HG03103 (cell line): ENCODE results near the gene MAP3K5.
"Not testable (repeated sequence)": the region's sequence is repeated elsewhere in the genome, so short reads cannot be mapped to it uniquely, and the experiment has no call there.

Experiments used
- ATAC-seq: cut with Tn5 transposase; IDR thresholded peaks from one replicate; pipeline ENCODE4 v1.9.1; 2021; ENCODE audit warnings: low read depth; ENCODE audit not compliant: unreplicated experiment

MAP3K5 gene

GRCh38 chr6:136728033-136728939 is 64.0 kb downstream of the MAP3K5 start:
- no peak for ATAC-seq

GRCh38 chr6:136726837-136727557 is 65.3 kb downstream of the MAP3K5 start:
- ATAC-seq: no peak

- ATAC-seq: no peak
Observed at GRCh38 chr6:136725124-136725523, 67.2 kb downstream of the MAP3K5 start.

DNA sequence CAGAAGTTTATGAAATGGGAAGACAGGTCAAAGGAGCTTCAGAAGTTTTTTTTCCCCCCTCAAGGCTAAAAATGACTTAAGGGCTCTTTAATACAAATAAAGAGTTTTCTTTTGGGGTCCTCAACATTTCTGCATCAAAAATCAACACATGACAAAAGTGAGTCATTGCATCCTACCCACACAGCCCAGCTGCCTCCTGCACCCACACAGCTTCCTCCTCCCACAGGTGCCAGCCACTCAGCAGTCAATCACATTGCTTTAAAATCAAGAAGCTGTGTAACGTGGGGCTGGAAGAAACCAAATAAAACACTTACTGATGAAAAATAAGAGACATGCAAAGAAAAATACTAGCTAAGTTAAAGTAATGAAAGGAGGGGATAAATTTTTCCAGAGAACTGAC is 68.5 kb downstream of the MAP3K5 start:
- ATAC-seq: no peak

GRCh38 chr6:136721467-136721866 is 70.8 kb downstream of the MAP3K5 start:
- ATAC-seq: no peak

- ATAC-seq: peak; percentile 30
Observed at GRCh38 chr6:136720045-136720770, 72.1 kb downstream of the MAP3K5 start.

DNA sequence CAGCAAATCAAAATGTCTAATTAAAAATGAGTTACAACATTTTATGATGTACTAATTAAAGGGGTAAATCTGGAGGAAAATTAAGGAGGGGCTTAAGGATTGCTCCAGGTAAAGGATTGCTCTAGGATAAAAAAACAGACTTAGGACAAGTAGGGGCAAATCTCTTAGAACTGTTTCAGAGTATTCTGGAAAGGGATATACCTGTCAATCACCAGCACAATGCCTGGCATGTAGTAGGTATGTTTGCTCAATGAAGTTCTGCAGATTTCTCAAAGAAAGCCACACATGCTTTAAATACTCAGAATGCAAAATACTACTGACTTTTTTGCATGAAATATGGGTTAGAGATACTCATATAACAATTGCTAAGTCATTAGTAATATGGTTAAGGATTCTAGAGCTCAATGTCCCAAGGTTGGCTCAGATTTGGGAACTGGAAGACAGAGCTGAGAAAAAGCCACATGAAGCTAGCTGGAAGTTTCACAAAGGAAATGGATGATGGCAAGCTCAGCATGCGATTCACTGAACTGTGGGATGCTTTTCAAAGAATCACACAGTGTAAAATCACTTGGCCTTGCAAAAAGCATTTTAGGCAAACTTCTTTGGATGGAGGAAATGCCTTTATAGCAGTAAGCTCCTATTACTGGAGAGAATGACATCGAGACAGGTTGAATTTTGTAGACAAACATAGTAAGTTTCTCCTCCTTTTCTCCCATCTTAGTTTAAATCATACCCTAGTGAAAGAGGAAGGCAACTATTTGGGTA is 72.8 kb downstream of the MAP3K5 start:
- peak; percentile 42 for ATAC-seq

- no peak for ATAC-seq
Observed at GRCh38 chr6:136718476-136718875, 73.8 kb downstream of the MAP3K5 start.

GRCh38 chr6:136717716-136717990 is 74.6 kb downstream of the MAP3K5 start:
- ATAC-seq: no peak

DNA sequence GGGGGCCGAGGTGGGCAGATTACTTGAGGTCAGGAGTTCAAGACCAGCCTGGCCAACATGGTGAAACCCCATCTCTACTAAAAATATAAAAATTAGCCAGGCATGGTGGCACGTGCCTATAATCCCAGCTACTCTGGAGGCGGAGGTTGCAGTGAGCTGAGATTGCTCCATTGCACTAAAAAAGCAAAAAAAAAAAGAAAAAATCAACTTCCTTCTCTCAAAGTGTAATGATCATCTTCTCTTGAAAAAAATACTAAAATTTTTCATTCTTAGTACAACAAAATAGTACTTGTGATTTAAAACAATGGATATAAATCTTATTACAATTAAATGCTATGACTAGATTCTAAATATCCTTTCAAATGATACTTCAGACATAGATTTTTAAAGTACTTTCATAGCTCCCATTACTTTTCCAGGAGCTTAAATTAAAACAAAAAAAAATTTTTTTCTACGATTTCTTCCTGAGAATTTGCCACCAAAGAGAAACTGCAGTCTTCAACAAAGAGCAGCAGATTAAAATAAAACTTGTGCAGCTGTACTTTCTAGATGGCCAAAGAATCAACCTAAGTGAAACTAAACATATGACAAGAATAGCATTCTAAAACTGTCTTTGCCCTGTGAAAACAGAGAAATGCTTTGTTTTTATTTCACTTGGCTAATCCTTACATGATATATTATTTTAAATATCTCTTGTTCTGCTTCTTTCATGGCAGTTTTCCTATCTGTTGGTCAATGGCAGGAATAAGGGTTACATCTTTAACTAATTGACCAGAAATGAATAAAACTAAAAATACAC is 75.2 kb downstream of the MAP3K5 start:
- ATAC-seq: no peak

- ATAC-seq: not testable (repeated sequence)
Observed at GRCh38 chr6:136712642-136713041, 79.6 kb downstream of the MAP3K5 start.

GRCh38 chr6:136711644-136712043 is 80.6 kb downstream of the MAP3K5 start:
- ATAC-seq: no peak

DNA sequence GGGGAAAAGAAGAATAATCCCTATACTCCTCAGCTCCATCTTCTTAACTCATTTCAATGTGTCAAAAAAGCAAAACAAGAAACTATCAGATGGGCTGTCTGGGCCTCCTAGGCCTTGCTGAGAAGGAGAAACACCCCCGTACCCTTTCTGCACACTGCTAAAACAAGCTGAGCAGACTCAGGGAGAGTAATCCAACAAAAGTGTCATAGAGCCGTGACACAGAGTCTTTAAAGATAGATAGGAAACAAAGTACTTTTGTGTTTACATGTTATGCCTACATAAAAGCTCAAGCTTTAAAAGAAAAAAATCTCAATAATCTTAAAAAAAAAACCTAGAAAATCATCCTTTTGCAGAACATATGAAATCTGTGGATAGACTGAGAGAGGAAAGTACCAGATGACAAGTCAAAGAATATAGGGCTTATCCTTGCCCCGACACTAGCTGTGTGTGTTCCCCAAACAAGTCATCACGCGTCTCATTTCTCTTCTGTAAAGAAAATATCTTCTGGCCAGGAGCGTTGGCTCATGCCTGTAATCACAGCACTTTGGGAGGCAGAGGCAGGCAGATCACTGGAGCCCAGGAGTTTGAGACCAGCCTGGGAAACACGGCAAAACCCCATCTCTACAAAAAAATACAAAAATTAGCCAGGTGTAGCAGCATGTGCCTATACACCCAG is 81.3 kb downstream of the MAP3K5 start:
- no peak for ATAC-seq

- no peak for ATAC-seq
Observed at GRCh38 chr6:136709429-136709828, 82.8 kb downstream of the MAP3K5 start.

DNA sequence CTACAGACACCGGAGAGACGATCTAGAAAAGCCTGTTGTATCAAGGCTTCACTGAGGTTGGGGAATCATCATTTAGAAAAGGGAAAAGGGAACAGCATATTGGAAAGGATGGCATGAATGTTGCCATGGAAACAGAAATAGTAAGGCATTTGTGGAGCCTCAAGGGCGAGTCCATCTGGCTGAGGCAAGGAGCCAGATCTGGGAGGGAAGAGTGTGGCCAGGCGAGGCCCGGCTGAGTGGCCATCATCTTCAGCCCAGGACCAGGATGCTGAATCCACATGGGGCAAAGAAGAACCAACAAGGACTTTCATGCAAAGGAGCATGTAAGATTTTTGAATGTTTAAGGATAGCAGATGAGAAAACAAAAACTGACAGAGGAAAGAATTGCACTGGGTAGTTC is 85.8 kb downstream of the MAP3K5 start:
- ATAC-seq: no peak

DNA sequence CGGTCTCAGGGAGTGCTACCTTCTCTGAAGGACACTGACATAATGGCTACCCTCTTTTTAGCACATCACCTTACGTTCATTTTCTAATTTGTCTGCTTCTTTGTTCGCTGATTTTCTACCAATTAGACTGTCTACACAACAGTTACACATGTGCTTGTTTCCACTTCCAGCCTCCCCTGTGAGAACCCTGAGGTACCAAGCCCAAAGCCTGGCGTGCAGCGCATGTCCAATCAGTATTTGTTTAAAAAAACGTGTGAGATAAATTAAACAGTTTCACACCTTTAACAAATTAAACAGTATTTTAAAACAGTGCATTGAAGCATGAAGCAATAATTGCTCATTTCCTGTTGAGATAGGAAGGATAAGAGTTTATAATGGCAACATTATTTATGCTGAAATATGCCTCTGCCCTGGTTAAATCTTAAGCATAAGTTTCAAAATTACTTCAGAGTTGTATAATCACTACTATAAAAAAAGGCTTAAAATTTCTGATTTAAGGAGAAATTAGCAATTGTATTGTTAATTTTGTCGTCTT is 88.9 kb downstream of the MAP3K5 start:
- no peak for ATAC-seq

DNA sequence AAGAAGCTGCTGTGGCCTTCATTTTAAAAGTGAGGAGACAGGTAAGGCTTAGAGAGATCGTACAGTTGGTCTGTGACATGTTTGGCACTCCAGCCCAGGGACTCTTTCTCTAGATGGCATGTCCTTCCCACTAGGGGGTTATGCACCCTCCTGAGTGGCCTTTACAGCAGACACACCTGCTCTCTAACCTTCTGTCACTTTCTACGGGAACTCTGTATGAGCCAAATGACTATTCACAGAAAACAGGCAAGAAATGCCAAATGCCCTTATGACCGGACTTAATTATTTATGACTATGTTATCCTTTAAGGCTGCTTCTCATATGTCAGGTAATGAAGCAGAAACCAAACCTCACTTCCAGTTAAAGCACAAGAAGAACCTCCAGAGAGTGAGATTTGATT is 91.2 kb downstream of the MAP3K5 start:
- no peak for ATAC-seq

GRCh38 chr6:136699358-136699757 is 92.9 kb downstream of the MAP3K5 start:
- ATAC-seq: no peak

DNA sequence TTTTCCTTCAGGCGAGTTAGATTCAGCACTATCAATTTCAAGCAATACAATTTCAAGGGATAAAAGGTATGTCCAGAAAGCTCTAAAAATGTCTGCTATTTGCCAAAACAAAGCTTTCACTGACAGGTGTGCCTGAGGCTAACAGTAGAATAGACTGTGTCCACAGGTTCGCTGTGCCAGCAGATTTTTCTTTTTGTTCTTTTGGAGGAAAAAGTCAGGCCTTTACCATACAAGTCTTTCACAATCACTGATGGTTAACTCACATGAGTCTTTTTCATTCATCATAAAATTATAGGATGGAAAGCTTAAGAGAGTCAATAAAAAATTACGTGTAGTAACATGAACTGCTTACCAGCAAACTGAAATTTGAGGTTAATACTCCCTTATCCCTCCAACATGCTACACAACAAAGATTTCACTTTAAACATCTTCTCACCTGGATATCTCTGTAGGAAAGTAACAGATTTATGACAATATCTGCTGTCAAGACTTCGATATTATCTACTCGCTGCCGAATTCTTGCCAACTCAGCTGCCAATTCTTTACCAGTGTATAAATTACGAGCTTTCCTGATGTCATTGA is 95.4 kb downstream of the MAP3K5 start:
- no peak for ATAC-seq
